Chondrocyte (in vitro differentiated cells): ENCODE results near the gene FAM114A2. TPM values are rescaled to one million over a fixed set of nuclear protein-coding genes. Genes with fewer than 3 reads are reported as not detected.
"Not testable (repeated sequence)": the region's sequence is repeated elsewhere in the genome, so short reads cannot be mapped to it uniquely, and the experiment has no call there.

Experiments
- DNase-seq: peaks from one replicate; pipeline ENCODE4 v3.0.0; 2021; ENCODE audit warnings: mixed read lengths, low spot score
- H3K27ac Mint-ChIP-seq: one replicate; pipeline ENCODE4 v1.8.0; 2021; ENCODE audit warnings: mild to moderate bottlenecking, moderate library complexity, mixed read lengths; ENCODE audit not compliant: unreplicated experiment
- H3K27me3 Mint-ChIP-seq: 2 replicates; pipeline ENCODE4 v1.8.0; 2021; ENCODE audit warnings: low read depth, mixed read lengths
- H3K36me3 Mint-ChIP-seq: 2 replicates; pipeline ENCODE4 v1.8.0; 2021; ENCODE audit warnings: low read depth, mixed read lengths
- H3K4me1 Mint-ChIP-seq: 2 replicates; pipeline ENCODE4 v1.8.0; 2021; ENCODE audit warnings: low read depth, mild to moderate bottlenecking, mixed read lengths
- H3K4me3 Mint-ChIP-seq: one replicate; pipeline ENCODE4 v1.8.0; 2021; ENCODE audit warnings: mild to moderate bottlenecking, moderate library complexity, mixed read lengths; ENCODE audit not compliant: unreplicated experiment
- H3K9me3 Mint-ChIP-seq: 2 replicates; pipeline ENCODE4 v1.8.0; 2021; ENCODE audit warnings: low read depth, mixed read lengths
- total RNA-seq: library from RNA; stranded (reverse); gene quantifications from 3 replicates; pipeline ENCODE4 v1.2.1, GENCODE V29; 2021
- TF ChIP-seq, protein P1 (sequence below): fragments of 200-600 bp; sonication (generic); IDR thresholded peaks from 2 replicates; pipeline ENCODE4 v1.5.0; 2021; ENCODE audit warnings: antibody characterized with exemption, mild to moderate bottlenecking, moderate library complexity

FAM114A2 gene
- total RNA-seq, 1 donor from 2014 or later = 31.5 TPM

- H3K4me1 Mint-ChIP-seq = peaks cover 31% of the 10 kb centered on the region
- no peak for DNase-seq
- TF ChIP-seq, protein P1, sequence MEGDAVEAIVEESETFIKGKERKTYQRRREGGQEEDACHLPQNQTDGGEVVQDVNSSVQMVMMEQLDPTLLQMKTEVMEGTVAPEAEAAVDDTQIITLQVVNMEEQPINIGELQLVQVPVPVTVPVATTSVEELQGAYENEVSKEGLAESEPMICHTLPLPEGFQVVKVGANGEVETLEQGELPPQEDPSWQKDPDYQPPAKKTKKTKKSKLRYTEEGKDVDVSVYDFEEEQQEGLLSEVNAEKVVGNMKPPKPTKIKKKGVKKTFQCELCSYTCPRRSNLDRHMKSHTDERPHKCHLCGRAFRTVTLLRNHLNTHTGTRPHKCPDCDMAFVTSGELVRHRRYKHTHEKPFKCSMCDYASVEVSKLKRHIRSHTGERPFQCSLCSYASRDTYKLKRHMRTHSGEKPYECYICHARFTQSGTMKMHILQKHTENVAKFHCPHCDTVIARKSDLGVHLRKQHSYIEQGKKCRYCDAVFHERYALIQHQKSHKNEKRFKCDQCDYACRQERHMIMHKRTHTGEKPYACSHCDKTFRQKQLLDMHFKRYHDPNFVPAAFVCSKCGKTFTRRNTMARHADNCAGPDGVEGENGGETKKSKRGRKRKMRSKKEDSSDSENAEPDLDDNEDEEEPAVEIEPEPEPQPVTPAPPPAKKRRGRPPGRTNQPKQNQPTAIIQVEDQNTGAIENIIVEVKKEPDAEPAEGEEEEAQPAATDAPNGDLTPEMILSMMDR = no peak
- no peaks in the 10 kb centered on the region for H3K9me3 Mint-ChIP-seq
- H3K36me3 Mint-ChIP-seq = no peaks in the 10 kb centered on the region
- no peaks in the 10 kb centered on the region for H3K27me3 Mint-ChIP-seq
- H3K4me3 Mint-ChIP-seq = peak overlapping the region; percentile 93
- peak overlapping the region; percentile 95 for H3K27ac Mint-ChIP-seq
These were observed 734 bp upstream of the FAM114A2 start for GRCh38 chr5:154039458-154039829.

DNA sequence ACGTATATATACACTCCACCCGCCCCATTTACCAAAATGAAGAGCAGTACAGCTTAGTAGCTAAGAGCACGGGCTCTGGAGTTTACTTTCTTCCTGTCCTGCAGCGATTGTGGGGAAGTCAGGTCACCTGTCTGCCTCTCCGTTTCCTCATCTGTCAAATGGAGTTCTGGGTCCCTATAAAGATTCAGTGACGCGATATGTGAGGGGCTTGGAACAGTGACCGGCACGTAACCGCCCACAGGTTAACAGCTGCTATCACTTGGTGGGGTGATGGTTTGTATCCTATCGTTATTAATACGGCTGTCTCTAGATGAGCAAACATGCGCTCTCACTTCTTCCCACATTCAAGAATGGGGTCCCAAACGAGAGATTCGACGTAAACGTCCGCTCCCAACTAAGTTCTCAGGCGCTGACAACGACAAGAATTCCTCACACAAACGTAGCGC lies 426 bp downstream of the FAM114A2 start:
- H3K9me3 Mint-ChIP-seq = no peaks in the 10 kb centered on the region
- peak overlapping the region; percentile 93 for H3K4me3 Mint-ChIP-seq
- DNase-seq = no peak
- no peaks in the 10 kb centered on the region for H3K36me3 Mint-ChIP-seq
- H3K27me3 Mint-ChIP-seq = no peaks in the 10 kb centered on the region
- peaks cover 31% of the 10 kb centered on the region for H3K4me1 Mint-ChIP-seq
- TF ChIP-seq, protein P1 = peak; percentile 2
- peak overlapping the region; percentile 95 for H3K27ac Mint-ChIP-seq

DNA sequence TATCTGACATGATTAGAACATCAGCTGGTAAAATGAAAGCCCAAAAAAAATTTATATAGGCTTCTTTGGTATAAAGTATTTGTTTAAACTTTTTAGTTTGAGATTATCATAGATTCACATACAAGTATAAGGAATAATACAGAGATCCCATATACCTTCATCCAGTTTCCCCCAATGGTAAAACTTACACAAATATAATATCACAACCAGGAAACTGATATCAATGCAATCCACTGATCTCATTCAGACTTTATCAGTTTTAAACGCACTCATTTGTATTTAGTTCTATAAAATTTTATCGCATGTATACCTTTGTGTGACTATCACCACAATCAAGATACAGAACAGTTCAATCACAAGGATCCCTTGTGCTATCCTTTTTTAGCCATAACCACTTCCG lies 3.8 kb downstream of the FAM114A2 start:
- Mint-ChIP-seq H3K9me3 (no peaks in the 10 kb centered on the region), H3K27ac (no peak overlapping the region), H3K27me3 (no peaks in the 10 kb centered on the region), H3K4me3 (no peak overlapping the region), H3K36me3 (peaks cover 9% of the 10 kb centered on the region), H3K4me1 (peaks cover 23% of the 10 kb centered on the region)
- DNase-seq = no peak
- TF ChIP-seq, protein P1 = no peak

- Mint-ChIP-seq H3K4me3 (no peak overlapping the region), H3K27me3 (no peaks in the 10 kb centered on the region), H3K9me3 (no peaks in the 10 kb centered on the region), H3K27ac (no peak overlapping the region), H3K4me1 (peaks cover 2% of the 10 kb centered on the region), H3K36me3 (peaks cover 9% of the 10 kb centered on the region)
- no peak for DNase-seq
- TF ChIP-seq, protein P1 = no peak
These were observed 6.7 kb downstream of the FAM114A2 start for GRCh38 chr5:154031937-154032489.

DNA sequence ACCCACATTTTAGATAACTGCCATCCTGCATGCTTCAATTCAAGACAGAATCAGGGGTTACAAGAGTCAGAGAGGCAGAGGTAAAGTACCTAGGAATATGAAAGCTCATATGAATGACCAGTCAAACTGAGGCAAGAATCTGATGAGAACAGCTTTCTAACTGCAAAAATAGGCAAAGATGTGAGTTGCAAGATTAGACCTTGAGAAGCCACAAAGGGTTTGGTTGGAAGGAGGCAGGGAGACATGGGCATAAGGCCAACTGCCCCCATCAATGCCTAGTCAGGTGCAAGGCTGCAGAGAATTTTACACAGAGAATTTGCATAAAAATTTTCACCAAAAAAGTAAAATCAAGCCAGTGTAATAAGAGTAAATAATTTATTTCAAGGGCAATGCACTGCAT lies 12.8 kb downstream of the FAM114A2 start:
- H3K9me3 Mint-ChIP-seq = peaks cover 10% of the 10 kb centered on the region
- no peak overlapping the region for H3K27ac Mint-ChIP-seq
- TF ChIP-seq, protein P1 = no peak
- H3K36me3 Mint-ChIP-seq = peaks cover 23% of the 10 kb centered on the region
- no peaks in the 10 kb centered on the region for H3K4me1 Mint-ChIP-seq
- no peaks in the 10 kb centered on the region for H3K27me3 Mint-ChIP-seq
- DNase-seq = no peak
- no peak overlapping the region for H3K4me3 Mint-ChIP-seq

DNA sequence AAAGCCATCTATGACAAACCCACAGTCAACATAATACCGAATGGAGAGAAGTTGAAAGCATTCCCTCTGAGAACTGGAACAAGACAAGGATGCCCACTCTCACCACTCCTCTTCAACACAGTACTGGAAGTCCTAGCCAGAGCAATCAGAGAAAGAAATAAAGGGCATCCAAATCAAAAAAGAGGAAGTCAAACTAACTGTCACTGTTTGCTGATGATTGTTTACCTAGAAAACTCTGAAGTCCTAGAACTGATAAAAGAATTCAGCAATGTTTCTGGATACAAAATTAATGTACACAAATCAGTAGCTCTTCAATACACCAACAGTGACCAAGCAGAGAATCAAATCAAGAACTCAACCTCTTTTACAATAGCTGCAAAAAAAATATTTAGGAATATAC lies 19.8 kb downstream of the FAM114A2 start:
- DNase-seq, H3K27ac Mint-ChIP-seq, H3K4me3 Mint-ChIP-seq, H3K27me3 Mint-ChIP-seq, H3K4me1 Mint-ChIP-seq: not testable (repeated sequence)
- Mint-ChIP-seq H3K36me3 (peaks cover 56% of the 10 kb centered on the region), H3K9me3 (peaks cover 21% of the 10 kb centered on the region)
